WTC11 (cell line): ENCODE results near the gene NDRG2. TPM values are rescaled to one million over a fixed set of nuclear protein-coding genes. Genes with fewer than 3 reads are reported as not detected.

Experiments used
- ATAC-seq: fragments of 200-7000 bp; cut with Tn5 transposase; 2 replicates; pipeline ENCODE4 v1.10.0; 2021; ENCODE audit warnings: mild to moderate bottlenecking, moderate library complexity
- CTCF ChIA-PET: fragments of 300-600 bp; sonication (Branson Sonifier 250); formaldehyde crosslinking; loops from one replicate; lab custom pipeline; 2021; ENCODE audit warnings: antibody characterized with exemption; lab: Charles Lee
- POLR2A ChIA-PET: fragments of 350-600 bp; sonication (Branson Sonifier 250); formaldehyde crosslinking; loops from one replicate; lab custom pipeline; 2021; ENCODE audit warnings: antibody characterized with exemption; lab: Charles Lee
- DNase-seq: peaks from one replicate; pipeline ENCODE4 v3.0.0; 2021; ENCODE audit warnings: low spot score
- H3K27ac Mint-ChIP-seq: 2 replicates; pipeline ENCODE4 v1.8.0; 2021; ENCODE audit warnings: mixed read lengths
- H3K27me3 Mint-ChIP-seq: 2 replicates; pipeline ENCODE4 v1.8.0; 2021; ENCODE audit warnings: low read depth, mild to moderate bottlenecking, moderate library complexity, mixed read lengths
- H3K36me3 Mint-ChIP-seq: 2 replicates; pipeline ENCODE4 v1.8.0; 2021; ENCODE audit warnings: mixed read lengths
- H3K4me1 Mint-ChIP-seq: 2 replicates; pipeline ENCODE4 v1.8.0; 2022; ENCODE audit warnings: mixed read lengths
- H3K4me3 Mint-ChIP-seq: 2 replicates; pipeline ENCODE4 v1.8.0; 2021; ENCODE audit warnings: mild to moderate bottlenecking, moderate library complexity, mixed read lengths
- H3K9me3 Mint-ChIP-seq: 2 replicates; pipeline ENCODE4 v1.8.0; 2021; ENCODE audit warnings: mixed read lengths
- AFF4 ChIP-seq: sonication (generic); formaldehyde crosslinking; IDR thresholded peaks from 2 replicates; pipeline ENCODE4 v1.8.1; 2023; ENCODE audit warnings: mild to moderate bottlenecking, missing genetic modification reagents, borderline replicate concordance
- ARID4B ChIP-seq: sonication (generic); formaldehyde crosslinking; IDR thresholded peaks from 2 replicates; pipeline ENCODE4 v1.8.0; 2023; ENCODE audit warnings: missing genetic modification reagents, mild to moderate bottlenecking, borderline replicate concordance
- E2F4 ChIP-seq: sonication (generic); formaldehyde crosslinking; IDR thresholded peaks from 2 replicates; pipeline ENCODE4 v1.8.1; 2022; ENCODE audit warnings: low read depth, mild to moderate bottlenecking, moderate library complexity, missing genetic modification reagents, borderline replicate concordance
- KAT7 ChIP-seq: sonication (generic); formaldehyde crosslinking; IDR thresholded peaks from 2 replicates; pipeline ENCODE4 v1.8.1; 2023; ENCODE audit warnings: missing genetic modification reagents, mild to moderate bottlenecking, borderline replicate concordance
- MAX ChIP-seq: sonication (generic); formaldehyde crosslinking; IDR thresholded peaks from 2 replicates; pipeline ENCODE4 v1.8.0; 2022; ENCODE audit warnings: mild to moderate bottlenecking, missing genetic modification reagents
- NFATC4 ChIP-seq: fragments of 250-450 bp; sonication (Bioruptor Pico); IDR thresholded peaks from 2 replicates; pipeline ENCODE4 v1.9.0; 2021; ENCODE audit warnings: mild to moderate bottlenecking
- STAT6 ChIP-seq: sonication (generic); formaldehyde crosslinking; conservative IDR thresholded peaks from 2 replicates; pipeline ENCODE4 v1.8.1; 2023; ENCODE audit warnings: mild to moderate bottlenecking, low read depth, missing genetic modification reagents, moderate library complexity
- TP53 ChIP-seq: sonication (generic); formaldehyde crosslinking; IDR thresholded peaks from 2 replicates; pipeline ENCODE4 v1.8.1; 2023; ENCODE audit warnings: mild to moderate bottlenecking, missing genetic modification reagents
- ZBTB21 ChIP-seq: sonication (generic); formaldehyde crosslinking; IDR thresholded peaks from 2 replicates; pipeline ENCODE4 v1.8.1; 2023; ENCODE audit warnings: mild to moderate bottlenecking, missing genetic modification reagents, borderline replicate concordance
- ZBTB43 ChIP-seq: sonication (generic); formaldehyde crosslinking; IDR thresholded peaks from 2 replicates; pipeline ENCODE4 v1.8.1; 2023; ENCODE audit warnings: mild to moderate bottlenecking, missing genetic modification reagents
- ZNF416 ChIP-seq: fragments of 250-450 bp; sonication (Bioruptor Pico); IDR thresholded peaks from 2 replicates; pipeline ENCODE4 v1.9.0; 2021; ENCODE audit warnings: mild to moderate bottlenecking, inconsistent platforms
- total RNA-seq: library from RNA; stranded (reverse); gene quantifications from 3 replicates; pipeline ENCODE4 v1.2.3, GENCODE V29; 2021

Gene NDRG2
- total RNA-seq, 1 experiment from 2014 or later: 32.2 TPM

GRCh38 chr14:21047378-21047781, 22.5 kb upstream of the NDRG2 start:
- H3K36me3 Mint-ChIP-seq: no peaks in the 10 kb centered on the region
- no peak for DNase-seq
- peaks cover 3% of the 10 kb centered on the region for H3K27me3 Mint-ChIP-seq
- H3K4me1 Mint-ChIP-seq: no peaks in the 10 kb centered on the region
- no peak overlapping the region for H3K27ac Mint-ChIP-seq
- TF ChIP-seq ZNF416 (CRISPR knock-in tag) (no peak), NFATC4 (CRISPR knock-in tag) (no peak), ZBTB21 (CRISPR knock-in tag) (no peak), MAX (CRISPR knock-in tag) (no peak), ZBTB43 (CRISPR knock-in tag) (no peak), TP53 (CRISPR knock-in tag) (no peak), KAT7 (CRISPR knock-in tag) (no peak)
- no peaks in the 10 kb centered on the region for H3K9me3 Mint-ChIP-seq
- ATAC-seq: no peak
- POLR2A ChIA-PET: no interaction called here
- CTCF ChIA-PET: interaction anchor here (0.7 to 2.2 kb wide), 8 partner anchors 7 to 76 kb away, joined by 3 to 19 read pairs (median 4); no protein-coding TSS in a partner anchor
- no peak overlapping the region for H3K4me3 Mint-ChIP-seq

- H3K36me3 Mint-ChIP-seq: no peaks in the 10 kb centered on the region
- H3K27ac Mint-ChIP-seq: no peak overlapping the region
- ATAC-seq (no peak), DNase-seq (no peak)
- ChIA-PET POLR2A (no interaction called here), CTCF (interaction anchor here (1.0 to 7.0 kb wide), 7 partner anchors 12 to 299 kb away, joined by 3 to 670 read pairs (median 5); no protein-coding TSS in a partner anchor)
- no peak overlapping the region for H3K4me3 Mint-ChIP-seq
- peaks cover 3% of the 10 kb centered on the region; the same call in 1 of the 2 replicates for H3K27me3 Mint-ChIP-seq
- H3K9me3 Mint-ChIP-seq: no peaks in the 10 kb centered on the region
- H3K4me1 Mint-ChIP-seq: peaks cover 15% of the 10 kb centered on the region
- no peak for TF ChIP-seq STAT6 (CRISPR knock-in tag)
- no peak for TF ChIP-seq AFF4 (CRISPR knock-in tag)
These were observed 19.2 kb upstream of the NDRG2 start for GRCh38 chr14:21043974-21044618.

- no peak for ATAC-seq
- ChIA-PET CTCF (interaction anchor here (1.0 to 7.0 kb wide), 7 partner anchors 11 to 298 kb away, joined by 3 to 670 read pairs (median 5); no protein-coding TSS in a partner anchor), POLR2A (no interaction called here)
- H3K36me3 Mint-ChIP-seq: no peaks in the 10 kb centered on the region
- H3K4me3 Mint-ChIP-seq: no peak overlapping the region
- H3K27me3 Mint-ChIP-seq: peaks cover 3% of the 10 kb centered on the region; the same call in 1 of the 2 replicates
- H3K4me1 Mint-ChIP-seq: peaks cover 21% of the 10 kb centered on the region
- DNase-seq: no peak
- no peaks in the 10 kb centered on the region for H3K9me3 Mint-ChIP-seq
- no peak overlapping the region for H3K27ac Mint-ChIP-seq
- no peak for TF ChIP-seq ARID4B (CRISPR knock-in tag)
- TF ChIP-seq E2F4: no peak
These were observed 18.6 kb upstream of the NDRG2 start for GRCh38 chr14:21043387-21043973.
